Measurements from ENCODE around the gene CELF5.
A peak's percentile ranks its signal among the peaks of the same experiment; 100 is the strongest.
"Not testable (repeated sequence)": the region's sequence is repeated elsewhere in the genome, so short reads cannot be mapped to it uniquely, and the experiment has no call there.

The CELF5 gene

GRCh38 chr19:3291644-3292043 lies 67.2 kb downstream of the CELF5 start:
- no peak for DNase-seq (ENCODE audit: low read depth, low spot score)

DNA sequence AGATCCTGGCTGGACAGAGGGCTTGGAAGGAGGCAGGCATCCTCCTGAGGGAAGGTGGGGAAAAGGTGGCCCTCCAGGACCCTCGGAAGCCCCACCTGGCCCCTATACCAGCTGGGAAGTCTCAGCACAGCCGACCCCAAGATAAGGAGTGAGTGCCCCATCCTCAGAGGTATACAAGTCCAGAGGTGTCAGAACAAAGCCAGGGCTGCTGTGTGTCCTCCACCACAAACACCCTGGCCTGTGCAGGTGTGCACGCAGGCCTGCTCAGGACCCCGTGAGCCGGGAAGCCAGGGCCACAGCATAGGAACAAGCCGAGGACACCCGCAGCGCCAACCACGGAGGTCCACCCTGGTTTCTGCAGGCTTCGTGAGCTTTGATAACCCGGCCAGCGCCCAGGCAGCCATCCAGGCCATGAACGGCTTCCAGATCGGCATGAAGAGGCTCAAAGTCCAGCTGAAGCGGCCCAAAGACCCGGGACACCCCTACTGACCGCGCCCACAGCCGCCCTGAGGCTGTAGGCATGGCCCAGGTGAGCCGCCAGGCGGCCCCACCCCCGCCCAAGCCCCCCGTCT lies 68.6 kb downstream of the CELF5 start:
- no peak for DNase-seq (ENCODE audit: low read depth, low spot score)

GRCh38 chr19:3293560-3293959 lies 69.1 kb downstream of the CELF5 start:
- no peak for DNase-seq (ENCODE audit: low read depth, low spot score)

DNA sequence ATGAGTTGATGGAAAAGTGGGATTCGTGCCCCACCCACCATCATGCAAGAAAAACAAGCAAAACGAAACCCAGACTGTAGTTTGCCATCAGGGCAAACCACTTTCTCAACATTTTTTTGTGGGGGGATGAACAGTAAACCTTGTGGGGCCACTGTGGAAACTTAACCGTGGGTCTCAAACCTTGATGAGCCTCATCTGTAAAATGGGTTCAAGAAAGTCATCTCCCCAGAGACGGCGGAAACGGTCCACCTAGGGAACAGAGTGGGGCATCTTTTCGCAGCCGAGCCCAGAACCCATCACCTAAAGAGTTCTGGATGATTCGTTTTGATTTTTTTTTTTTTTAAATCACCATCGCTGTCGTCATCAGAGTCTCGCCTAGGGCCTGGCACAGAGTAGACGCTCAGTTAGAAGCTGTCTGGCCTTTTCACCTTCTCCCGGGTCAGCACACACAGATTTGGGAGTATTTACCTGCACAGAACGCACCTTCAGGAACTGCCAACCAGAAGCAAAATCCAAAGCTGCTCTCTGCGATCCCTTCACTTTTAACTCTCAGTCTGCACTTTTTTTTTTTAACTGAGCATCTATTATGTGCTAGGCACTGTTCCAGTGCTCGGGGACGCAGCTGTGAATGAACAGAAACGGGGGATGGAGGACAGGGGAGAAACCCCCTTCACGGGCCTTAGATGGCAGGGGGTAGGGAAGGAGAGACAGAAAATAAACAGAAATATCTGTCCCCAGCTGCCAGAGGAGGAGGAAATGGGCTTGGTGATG lies 69.8 kb downstream of the CELF5 start:
- no peak for DNase-seq (ENCODE audit: low read depth, low spot score)

DNA sequence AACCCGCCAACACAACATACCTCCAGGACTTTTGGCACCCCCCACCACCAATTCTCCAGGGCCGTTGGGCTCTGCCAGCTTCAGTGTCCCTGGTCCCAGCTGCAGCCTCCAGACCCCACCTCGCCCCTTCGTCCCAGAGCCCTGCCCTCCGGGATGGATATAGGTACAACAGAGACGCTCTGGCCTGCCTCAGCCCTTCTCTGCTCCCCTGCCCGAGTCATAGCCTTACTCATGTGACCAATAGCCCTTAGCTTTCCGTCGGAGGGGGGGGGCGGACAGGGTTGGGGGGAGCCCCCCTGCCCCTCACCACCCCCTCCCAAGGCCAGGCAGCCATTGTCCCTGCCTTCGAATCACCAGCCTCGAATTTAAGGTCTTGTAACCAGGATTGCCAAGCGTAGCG lies 71.1 kb downstream of the CELF5 start:
- no peak for DNase-seq (ENCODE audit: low read depth, low spot score)

- no peak for DNase-seq (ENCODE audit: low read depth, low spot score)
Measured at GRCh38 chr19:3296034-3296433, 71.6 kb downstream of the CELF5 start.

GRCh38 chr19:3296446-3296845 lies 72.0 kb downstream of the CELF5 start:
- DNase-seq (ENCODE audit: low read depth, low spot score): no peak

- no peak for DNase-seq (ENCODE audit: low read depth, low spot score)
Measured at GRCh38 chr19:3298853-3299449, 74.5 kb downstream of the CELF5 start.

DNA sequence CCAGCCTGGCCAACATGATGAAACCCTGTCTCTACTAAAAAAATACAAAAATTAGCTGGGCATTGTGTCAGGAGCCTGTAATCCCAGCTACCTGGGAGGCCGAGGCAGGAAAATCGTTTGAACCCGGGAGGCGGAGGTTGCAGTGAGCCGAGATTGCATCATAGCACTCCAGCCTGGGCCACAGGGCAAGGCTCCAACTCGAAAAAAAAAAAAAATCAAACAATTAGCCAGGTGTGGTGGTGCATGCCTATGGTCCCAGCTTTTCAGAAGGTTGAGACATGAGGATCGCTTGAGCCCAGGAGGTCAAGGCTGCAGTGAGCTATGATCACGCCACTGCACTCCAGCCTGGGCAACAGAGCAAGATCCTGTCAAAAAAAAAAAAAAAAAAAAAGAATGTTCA lies 76.1 kb downstream of the CELF5 start:
- DNase-seq (ENCODE audit: low read depth, low spot score): not testable (repeated sequence)

GRCh38 chr19:3302755-3303154 lies 78.3 kb downstream of the CELF5 start:
- no peak for DNase-seq (ENCODE audit: low read depth, low spot score)

- DNase-seq (ENCODE audit: low read depth, low spot score): peak; percentile 20
Measured at GRCh38 chr19:3304871-3305423, 80.5 kb downstream of the CELF5 start.

DNA sequence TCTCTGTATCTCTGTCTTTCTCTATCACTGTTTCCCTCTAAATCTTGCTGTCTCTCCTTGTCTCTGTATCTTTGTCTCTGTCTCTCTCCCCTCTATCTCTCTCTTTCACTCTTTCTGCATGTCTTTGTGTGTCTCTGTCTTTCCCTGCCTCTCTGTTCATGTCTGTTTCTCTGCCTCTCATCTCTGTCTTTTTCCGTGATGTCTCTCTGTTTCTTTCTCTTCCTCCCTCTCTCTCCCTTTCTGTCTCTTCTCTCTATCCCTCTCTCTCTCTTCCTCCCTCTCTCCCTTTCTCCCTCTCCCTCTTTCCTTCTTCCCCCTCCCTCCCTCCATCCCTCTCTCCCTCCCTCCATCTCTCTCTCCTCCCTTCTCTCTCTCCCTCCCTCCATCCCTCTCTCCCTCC lies 85.3 kb downstream of the CELF5 start:
- no peak for DNase-seq (ENCODE audit: low read depth, low spot score)

DNA sequence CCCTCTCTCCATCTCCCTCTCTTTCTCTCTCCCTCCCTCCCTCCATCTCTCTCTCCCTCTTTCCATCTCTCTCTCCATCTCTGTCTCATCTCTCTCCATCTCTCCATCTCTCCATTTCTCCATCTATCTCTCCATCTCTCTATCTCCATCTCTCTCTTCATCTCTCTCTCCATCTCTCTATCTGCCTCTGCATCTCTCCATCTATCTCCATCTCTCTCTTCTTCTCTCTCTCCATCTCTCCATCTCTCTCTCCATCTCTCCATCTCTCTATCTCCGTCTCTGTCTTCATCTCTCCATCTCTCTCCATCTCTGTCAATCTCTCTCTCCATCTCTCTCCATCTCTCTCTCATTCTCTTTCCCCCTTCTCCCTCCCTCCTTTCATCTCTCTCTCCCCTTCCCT lies 85.8 kb downstream of the CELF5 start:
- no peak for DNase-seq (ENCODE audit: low read depth, low spot score)

GRCh38 chr19:3310711-3311110 lies 86.2 kb downstream of the CELF5 start:
- no peak for DNase-seq (ENCODE audit: low read depth, low spot score)

DNA sequence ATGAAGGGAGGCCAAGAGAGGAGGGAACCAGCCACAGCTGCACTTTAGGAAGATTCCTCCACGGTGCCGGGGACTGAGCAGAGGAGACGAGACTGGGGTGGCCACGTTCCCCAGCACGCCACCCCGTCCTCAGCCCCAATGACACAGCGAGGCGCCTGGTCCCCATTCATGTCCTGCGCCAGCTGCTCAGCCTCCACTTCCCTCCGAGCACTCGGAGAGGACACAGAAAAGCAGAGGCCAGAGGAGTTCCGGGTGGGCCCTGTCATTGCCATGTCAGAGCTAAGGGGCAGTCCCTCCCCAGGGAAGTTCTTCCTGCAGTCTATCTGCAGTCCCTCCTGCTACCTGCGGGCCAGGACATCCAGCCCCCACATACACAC lies 88.7 kb downstream of the CELF5 start:
- no peak for DNase-seq (ENCODE audit: low read depth, low spot score)

- DNase-seq (ENCODE audit: low read depth, low spot score): no peak
Measured at GRCh38 chr19:3314962-3315675, 90.7 kb downstream of the CELF5 start.

DNA sequence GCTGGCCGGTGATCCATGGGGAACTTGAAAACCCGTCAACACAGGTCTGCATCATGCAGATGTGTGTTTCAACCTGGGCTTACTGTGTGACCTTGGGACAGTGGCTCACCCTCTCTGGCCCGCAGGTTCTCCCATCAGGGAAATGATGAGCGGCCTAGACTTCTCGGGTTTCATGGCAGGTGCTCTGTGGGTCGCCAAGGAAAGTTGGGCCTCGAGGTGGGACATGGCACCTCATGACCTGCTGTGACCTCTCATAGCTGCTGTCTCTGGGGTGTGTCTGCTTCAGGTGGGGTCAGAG lies 91.2 kb downstream of the CELF5 start:
- DNase-seq (ENCODE audit: low read depth, low spot score): no peak

DNA sequence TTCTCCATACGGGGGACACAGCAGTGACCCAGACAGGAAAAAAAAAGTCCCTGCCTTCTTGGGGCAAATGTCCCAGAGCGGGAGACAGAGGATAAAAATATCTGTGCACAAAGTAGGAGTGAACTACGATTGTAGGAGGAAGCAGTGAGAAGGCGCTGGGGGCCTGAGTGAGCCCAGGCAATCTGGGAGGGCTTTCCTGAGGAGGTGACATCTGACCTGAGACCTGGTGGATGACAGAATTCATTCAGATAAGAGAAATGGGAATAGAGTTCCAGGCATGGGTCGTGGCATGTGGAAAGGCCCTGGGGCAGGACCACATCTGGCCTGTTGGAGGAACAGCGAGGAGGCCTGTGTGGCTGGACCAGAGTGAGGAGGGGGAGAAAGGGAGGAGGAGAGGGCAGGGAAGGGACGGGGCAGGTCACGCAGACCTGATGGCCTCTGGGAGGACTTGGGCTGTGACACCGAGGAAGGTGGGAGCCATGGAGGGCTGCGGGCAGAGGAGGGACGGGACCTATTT lies 91.7 kb downstream of the CELF5 start:
- DNase-seq (ENCODE audit: low read depth, low spot score): no peak

DNA sequence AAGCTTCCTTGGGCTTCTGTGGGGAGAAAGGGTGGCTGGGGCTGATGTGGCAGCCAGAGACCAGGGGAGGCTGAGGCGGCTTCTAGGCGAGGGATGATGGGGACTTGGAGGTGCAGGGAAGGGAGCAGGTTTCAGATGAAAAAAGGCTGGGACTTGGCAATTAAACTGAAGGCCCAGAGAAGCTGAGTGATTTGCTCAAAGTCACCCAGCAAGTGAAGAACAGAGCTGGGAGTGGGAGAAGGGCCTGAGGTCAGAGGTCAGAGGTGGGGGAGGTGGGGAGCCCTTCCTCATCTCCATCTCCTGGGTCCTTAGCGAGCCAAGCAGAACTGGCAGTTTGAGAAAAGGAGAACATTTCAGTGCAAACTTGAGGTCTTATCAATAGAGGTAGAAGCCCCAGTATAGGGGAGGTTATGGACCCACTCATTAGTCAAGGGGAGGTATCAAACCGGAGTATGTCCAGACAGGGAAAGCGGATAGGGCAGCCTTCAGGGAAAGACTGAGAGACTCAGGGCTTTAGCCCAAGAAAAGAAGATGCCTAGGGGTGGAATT lies 92.3 kb downstream of the CELF5 start:
- DNase-seq (ENCODE audit: low read depth, low spot score): no peak

- no peak for DNase-seq (ENCODE audit: low read depth, low spot score)
Measured at GRCh38 chr19:3319643-3320353, 95.3 kb downstream of the CELF5 start.

GRCh38 chr19:3320354-3320670 lies 95.9 kb downstream of the CELF5 start:
- DNase-seq (ENCODE audit: low read depth, low spot score): no peak

GRCh38 chr19:3320853-3321252 lies 96.4 kb downstream of the CELF5 start:
- no peak for DNase-seq (ENCODE audit: low read depth, low spot score)
